Glomerular endothelial cell (primary cell): Measurements from ENCODE around the gene KERA. TPM values are rescaled to one million over a fixed set of nuclear protein-coding genes. Genes with fewer than 3 reads are reported as not detected.

Experiments
- DNase-seq: peaks from one replicate; pipeline ENCODE4 v3.0.0-alpha.2; 2011; ENCODE audit warnings: low read depth, low spot score; ENCODE audit errors: extremely low read depth
- total RNA-seq: library from RNA; depleted of rRNA; stranded (reverse); fragments of >200 nt; gene quantifications from 2 replicates; pipeline ENCODE4 v1.2.3, GENCODE V29; 2015

The KERA gene
- total RNA-seq, 1 donor from 2014 or later: not detected

DNA sequence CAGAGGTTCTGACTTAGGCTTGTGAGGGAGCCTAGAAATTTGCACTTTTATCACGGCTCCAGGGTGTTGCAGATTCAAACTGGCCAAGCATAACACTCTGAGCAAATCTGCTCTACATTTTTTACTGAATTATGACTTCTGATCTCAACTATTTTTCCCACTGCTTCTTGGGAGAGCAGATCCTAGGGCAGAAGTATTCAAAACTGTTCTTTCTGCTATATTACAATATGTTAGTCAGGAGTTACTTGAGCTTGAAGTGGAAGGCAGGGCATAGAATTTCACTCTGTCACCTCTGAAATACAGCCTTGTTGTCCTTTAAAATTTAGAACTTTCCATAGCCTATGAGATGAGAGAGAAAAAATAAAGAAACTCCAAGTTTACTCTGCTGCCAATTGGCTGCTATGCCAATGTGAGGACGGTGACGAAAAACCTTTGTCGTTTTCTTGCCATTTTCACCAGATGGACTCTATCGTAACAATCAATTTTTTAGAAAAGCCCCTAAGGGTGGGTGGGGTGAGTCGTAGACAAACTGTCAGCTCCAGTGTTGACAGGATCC, 16.4 kb upstream of the KERA start:
- no peak for DNase-seq

DNA sequence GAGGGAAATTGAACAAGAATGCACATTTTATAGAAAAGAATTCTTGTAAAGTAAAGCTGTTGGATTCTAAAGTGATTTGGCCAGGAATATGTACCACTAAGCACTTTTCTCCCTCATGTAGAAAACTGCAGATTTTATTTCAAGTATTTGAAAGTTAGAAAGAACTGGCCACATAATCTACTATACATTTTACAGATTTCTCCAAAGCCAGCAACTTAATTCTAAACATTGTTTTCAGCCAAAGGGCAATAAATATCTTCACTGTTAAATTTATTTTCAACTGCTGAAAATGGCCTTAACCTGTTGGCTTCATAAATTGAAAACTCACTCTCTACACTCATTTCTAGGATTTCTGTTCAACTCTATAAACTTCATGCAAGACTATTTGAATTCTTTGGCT, 15.6 kb upstream of the KERA start:
- no peak for DNase-seq

DNA sequence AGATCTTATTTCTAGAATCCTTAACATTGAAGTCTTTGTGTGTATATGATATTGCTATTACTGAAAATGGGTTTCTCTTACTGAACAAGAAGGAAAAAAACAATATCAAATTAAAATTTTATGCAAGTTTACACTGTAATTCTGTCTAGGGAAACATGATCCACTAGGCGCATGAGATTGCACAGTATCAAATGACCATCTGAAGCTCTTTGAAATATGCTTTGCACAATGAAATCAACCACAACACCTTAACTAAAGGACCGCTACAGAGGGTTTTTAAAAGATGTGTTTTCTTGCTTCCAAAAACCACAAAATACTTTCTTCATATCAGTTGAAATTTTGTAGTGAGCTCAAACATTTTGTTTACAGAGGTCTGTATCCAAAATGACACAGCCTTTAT, 15.1 kb upstream of the KERA start:
- DNase-seq: no peak

DNA sequence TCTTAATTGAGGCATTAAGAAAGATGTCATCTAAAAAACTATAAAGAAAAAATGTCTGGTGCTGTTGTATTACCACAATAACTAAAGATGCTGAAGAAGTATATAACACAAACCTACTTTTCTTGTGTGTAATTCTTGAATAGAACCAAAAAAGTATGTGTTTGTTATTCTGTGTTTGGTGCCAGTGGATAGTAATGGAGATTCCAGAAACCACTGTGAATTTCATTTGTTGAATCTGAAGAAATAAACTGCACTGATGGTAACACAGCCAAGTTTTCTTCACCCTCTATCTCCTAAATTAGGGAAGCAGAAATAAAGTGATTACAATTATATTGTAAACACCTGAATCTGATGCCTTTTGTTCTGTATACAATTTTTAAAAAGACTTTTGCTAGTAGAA, 13.1 kb upstream of the KERA start:
- DNase-seq: no peak

DNA sequence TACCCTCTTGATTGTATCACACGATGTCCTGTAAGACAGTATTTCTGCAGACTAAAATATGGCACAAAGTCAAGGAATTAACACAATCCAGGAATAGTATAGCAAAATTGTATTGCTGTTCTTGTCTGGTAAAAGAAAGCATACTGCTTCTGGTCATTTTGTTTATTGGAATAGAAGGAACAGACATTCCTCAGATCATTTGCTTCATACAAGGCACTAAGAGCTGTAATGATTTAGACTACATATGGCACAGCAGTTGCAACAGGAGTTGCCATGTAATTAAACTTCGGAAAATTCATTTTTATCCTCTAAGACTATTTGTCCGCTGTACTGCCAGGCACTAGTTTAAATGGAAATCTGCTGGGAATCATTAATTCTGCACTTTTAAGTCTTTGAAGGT, 7.6 kb upstream of the KERA start:
- DNase-seq: no peak

DNA sequence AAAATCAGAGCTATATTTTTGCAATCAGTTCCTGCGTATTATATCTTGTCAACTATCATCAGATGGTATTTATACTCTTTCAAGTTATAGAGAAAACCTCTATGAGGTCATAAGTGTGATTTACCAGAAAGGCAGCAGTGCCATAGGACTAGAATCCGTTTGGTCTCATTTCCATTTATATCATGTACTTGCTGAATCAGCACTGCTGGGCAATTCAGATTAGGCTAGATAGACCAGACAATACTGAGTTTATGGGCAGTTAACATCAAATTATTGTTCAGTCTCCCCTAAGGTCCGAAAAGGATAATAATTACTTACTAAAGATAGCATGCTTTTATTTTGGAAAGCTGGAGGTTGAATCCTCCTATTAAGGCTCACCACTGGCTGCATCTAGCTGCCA, 6.8 kb upstream of the KERA start:
- DNase-seq: no peak

DNA sequence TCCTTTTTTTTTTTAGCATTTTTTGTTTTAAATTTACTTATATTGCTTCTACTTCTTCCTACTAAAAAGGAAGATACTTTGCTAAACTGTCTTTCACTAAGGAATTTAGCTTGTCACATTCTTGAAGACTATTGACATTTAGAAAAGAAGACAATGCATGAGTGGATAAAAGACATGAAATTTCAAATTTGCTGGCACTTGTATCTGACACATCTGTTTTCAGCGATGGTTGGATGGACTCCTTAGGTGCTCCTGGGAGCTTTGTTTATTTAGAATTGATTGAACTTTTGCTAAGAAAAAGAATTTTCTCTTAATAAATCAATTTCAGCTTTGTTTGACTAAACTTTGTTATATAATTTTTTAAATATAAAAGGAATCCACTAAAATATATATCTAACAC, 3.3 kb upstream of the KERA start:
- no peak for DNase-seq

DNA sequence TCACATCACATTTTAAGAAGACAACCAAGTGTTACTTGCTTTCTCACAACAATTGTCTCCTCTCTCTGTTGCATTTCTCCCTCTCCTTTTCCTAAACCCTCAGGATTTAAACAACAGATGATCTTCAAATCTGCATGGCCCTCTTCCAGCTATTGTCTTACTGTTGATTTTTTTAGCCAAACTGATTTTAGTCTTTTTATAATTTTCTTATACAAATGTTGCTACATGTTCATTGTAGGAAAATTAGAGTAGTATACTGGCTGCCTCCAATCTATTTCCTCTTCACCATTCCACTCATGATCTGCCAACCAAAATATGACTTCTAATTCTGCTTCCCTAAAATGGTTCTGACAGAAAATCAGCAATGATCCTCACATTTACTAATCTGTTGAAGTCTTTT, 1.4 kb upstream of the KERA start:
- DNase-seq: no peak

DNA sequence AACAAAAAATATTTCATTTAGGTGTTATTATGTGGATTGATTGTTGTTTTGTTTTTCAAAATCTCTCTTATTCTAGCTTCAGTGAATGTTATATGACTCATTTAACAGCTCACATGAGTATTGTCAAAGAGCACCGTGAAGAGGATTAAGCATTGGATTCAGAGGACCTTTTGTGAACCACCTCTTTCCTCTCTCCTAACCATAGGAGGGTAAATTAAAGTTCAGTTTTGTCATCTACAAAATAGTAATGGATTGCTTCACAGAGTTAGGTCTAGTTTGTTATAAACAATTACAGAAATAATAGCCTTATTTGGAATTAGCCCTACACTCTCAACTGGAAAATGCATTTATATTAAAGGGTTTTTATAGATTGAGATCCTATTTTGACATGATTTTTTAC, 962 bp upstream of the KERA start:
- no peak for DNase-seq

DNA sequence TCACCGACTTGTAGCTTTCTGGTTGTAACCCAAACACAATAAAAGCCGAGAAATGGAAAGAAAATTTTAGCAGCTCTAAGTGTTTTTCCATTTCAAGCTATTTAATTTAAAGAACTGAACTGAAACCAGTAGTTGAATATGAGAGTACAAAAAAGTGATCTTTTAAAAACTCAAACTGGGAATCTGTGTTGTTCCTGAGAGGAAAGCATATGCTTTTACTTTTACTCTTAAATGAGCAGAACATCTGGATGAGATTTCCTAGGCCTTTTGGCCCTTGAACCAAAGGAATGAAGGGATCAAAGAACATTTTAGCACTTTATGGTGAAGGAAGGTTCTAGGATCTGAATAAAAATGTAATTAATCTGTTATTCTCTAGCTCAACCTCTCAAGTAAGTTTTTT, 1.3 kb downstream of the KERA start:
- DNase-seq: no peak

DNA sequence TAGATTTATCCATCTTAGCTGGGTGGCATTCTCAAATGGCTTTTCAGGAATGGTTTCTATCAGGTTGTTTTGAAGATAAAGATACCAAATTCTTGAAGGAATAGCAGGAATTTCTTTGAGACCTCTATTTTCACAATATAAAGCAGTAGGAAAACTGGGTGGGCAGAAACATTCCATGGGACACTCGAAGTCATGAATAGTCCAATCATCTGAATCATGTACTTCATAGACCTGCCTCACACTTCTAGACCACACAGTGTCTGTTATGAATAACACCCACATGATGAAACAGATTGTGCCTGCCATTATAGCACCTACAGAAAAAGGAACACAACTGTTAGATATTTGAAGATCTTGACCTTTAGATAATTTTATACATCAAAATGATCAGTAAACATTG, 1.8 kb downstream of the KERA start:
- no peak for DNase-seq

DNA sequence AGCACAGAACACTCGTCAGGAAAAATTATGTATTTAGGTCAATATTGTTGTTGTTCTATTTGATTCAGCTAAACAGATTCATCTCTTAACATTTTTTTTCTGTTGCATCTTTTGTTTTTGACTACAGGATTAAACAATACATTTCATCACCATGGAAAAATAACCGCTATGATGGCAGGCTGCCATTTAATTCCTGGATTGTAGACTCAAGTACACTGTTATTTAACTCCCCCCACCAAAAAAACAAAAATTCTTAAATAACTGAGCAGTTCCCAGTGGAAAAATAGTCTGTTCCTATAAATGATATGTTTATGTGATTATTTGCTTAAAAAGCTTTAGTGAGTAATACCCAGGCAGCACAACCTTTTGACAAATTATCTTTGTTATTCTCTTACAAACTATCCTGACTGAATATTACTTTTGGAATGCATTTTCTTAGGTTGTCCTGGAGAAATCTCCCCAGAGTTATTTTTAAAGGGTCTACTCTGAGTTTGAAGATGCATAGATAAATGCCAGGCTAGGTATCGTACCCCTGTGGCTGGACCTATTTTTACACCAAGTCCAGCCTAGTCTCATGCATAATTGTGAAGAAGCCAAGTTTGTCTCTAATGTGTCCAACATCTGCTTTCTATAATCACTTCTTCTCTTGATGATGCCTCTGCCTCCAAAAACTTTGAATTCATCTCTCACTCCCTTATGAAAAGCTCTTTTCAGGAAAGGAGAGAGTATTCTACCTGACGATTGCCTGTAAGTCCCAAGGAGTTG, 3.7 kb downstream of the KERA start:
- DNase-seq: peak; percentile 85

DNA sequence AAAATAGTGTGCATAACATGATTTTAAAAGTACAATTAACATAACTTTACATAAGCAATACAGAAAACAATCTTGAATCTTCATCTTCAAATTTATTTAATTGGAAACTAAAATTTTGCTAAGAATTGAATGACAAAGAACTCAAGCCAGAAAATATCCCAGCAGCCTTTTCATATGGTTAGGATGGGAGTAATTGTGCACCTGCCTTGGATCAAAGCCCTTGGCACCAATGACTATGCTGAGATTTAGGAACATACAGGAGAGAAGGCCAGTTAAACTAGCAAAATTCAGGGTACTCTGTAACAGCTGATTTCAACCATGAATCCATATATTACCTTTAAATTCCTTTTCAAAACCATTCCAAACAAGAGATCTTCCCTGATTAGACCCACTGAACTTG, 5.8 kb downstream of the KERA start:
- no peak for DNase-seq

DNA sequence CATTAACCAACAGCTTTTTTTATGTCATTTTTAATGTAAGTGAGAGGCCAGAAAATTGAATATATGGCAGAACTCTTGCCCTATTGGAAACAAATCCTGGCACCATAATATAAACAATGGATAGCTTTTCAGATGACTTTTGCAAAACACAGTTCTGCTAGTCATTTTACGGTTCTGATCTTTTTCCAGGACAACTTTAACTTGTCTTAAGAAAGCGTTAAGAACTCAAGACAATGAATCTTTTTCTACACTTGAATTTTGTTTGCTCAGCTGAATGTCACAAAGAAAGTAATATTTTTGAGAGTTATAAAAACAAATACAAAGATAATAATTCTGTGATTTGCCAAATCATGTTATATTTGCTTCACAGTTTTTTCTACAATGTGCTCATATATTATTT, 13.2 kb downstream of the KERA start:
- DNase-seq: no peak

DNA sequence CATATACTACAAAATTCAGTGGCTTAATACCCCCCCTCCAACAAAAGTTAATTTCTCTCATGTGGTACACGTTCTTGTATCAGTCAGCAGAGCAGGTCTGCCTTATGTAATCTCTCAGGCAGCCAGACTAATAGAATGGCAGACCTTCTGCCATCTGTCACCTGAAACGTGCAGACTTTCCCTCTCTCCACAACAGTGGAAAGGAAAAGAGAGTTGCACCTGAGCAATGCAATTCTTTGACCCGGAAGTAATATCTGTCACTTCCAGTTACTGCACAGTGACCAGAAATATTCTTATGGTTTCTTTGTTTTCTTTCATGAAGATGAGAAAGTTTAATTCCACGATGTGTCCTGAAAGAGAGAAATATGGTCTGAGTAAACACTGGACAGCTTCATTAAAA, 14.4 kb downstream of the KERA start:
- DNase-seq: no peak

DNA sequence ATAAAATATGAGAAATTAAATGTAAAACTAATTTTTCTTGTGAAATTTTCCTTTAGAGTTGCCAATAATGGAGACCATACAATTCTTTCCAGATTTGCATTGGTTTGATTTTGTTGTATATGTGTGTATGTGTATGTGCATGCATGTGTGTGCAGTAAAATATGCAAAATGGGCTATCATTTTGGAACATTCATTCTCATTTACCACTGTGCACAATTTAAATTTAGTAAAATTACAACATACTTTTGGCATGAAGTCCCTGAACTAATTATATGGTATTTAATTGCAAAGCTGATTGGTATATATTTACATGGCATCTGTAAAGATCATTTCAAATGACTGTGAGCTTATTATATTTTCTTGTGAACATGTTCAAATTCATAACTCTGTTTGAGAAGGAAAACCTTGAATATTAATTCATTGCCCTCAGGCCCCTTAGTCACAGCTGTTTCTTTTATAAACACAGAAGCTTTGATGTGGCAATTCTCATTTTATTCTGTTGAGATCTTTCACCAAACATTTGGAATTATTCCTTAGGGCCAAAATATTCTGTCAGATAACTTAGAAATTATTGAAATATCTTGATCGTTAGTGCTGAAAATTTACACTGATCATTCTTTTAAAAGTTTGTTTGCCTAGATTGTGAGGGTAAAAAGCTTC, 17.6 kb downstream of the KERA start:
- no peak for DNase-seq

DNA sequence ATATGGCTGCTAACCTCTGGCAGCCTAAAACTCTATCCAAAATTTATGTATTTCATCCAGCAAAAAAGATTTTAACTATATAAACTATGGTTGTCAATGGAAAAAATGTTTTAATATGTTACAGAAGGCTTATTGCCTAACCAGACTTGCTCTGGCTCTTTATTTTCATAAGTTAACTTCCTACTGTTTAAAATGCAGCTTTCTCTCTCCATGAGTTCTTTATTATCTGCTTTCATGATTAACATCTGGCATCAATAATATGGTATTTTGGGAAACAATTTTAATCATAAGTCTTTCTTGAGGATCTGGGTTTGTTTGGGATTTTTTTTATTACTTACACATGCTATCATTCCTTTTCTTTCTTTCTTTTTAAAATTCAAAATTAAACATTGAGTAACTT, 20.5 kb downstream of the KERA start:
- no peak for DNase-seq

DNA sequence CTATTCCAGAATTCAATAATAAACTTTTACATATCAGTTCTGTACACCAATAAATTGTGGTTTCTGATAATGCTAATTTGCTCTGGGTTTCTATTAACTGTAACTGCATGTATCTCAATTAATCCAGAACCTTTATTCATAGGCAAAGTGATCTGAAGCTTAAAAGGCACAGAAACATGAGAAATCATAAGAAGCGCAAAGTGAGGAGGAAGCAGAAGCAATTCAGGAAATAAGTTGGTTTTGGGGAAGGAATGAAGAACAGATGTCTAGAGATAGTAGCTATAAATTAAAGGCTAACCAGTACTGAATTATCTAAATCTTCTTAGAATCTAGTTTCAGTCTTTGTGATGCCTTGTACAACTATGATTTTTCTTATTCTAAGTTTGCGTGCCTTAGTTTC, 24.6 kb downstream of the KERA start:
- no peak for DNase-seq

DNA sequence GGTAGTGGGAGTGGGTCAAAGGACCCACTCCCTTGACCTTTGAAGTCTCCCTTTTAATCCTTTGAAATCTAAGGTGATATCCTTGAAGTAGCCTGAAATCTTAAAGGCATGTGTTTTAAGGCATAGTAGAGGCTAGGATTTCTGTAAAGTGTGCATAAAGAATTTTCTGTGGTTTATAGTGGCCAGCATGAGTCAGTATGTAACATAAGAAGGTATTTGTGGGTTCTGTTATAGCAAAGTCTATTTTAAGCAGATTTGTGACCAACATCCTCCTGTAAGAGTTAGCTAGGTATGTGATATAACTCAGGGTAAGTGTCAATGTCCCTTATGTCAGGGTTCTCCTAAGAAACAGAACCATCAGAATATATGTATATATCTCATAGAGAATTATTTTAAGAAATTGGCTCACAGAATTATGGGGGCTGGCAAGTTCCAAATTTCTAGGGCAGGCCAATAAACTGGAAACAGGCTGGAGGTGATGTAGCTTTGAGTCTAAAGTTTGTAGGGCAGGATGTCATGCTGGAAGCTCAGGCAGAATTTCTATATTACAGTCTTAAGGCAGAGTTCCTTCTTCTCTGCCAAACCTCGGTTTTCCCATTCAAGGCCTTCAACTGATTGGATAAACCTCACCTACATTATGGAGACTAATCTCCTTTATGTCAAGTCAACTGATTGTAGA, 34.4 kb downstream of the KERA start:
- DNase-seq: no peak

DNA sequence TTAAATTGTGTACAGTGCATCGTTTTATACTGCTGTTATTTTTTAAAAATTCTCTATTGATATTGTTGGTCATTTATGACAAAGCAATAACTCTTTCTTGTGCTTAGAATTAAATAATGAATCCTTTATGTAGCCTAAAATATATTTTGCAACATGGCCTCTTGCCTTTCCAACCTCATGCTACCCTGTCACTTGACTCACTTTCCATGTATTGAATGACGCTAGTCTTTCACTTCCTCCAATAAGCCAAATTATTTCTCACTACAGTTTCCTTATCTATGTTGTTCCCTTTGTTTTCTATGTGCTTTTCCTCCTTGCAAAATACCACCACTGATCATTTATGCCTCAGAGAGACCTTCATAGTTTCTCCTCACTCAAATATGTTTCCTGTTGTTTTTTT, 36.7 kb downstream of the KERA start:
- DNase-seq: no peak

DNA sequence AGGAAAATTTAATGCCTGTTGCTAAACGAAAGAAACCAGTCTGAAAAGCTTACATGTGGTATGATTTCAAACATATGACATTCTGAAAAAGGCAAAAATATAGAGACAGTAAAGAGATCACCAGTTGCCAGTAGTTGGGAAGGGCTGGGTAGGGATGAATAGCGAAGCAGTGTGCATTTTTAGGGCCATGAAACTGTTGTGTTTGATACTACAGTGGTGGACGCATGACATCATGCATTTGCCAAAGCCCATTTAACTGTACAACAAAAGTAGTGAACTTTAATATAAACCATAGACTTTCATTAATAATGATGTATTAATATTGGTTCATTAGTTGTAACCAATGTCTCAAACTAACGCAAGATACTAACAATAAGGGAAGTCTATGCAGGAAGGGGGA, 38.4 kb downstream of the KERA start:
- DNase-seq: no peak
